A549 (cell line): Measurements from ENCODE around the gene PRKCZ. TPM values are rescaled to one million over a fixed set of nuclear protein-coding genes. Genes with fewer than 3 reads are reported as not detected.

Source experiments
- ATAC-seq, 2 experiments: fragments of 200-7000 bp in 1 of 2; fragments of >200 bp in 1 of 2; cut with Nextera tagmentation in 1 of 2; cut with Tn5 transposase in 1 of 2; 3 replicates each; pipeline versions ENCODE4 v1.8.0 to v1.9.1; 2018 to 2020; ENCODE audit warnings: mild to moderate bottlenecking in 1 of 2, moderate library complexity in 1 of 2
- CTCF ChIA-PET: fragments of 300-600 bp; sonication (Branson Sonifier 250); formaldehyde crosslinking; extraction: SDS; loops from one replicate; lab custom pipeline; 2021; ENCODE audit warnings: antibody characterized with exemption, inconsistent platforms; lab: Yijun Ruan, JAX
- POLR2A ChIA-PET: fragments of 350-600 bp; formaldehyde crosslinking; extraction: SDS; loops from one replicate; lab custom pipeline; 2021; ENCODE audit warnings: antibody characterized with exemption, inconsistent platforms; lab: Yijun Ruan, JAX
- DNase-seq, 2 experiments: peaks; one replicate each; pipeline versions ENCODE4 v3.0.0 to v3.0.0-alpha.2; 2011 to 2016; ENCODE audit warnings: low read depth in 1 of 2, low spot score in 1 of 2
- FAIRE-seq: peaks from 2 replicates; lab custom pipeline; 2011; peaks lifted over from hg19 to GRCh38; lab: Jason Lieb, UNC
- H3K27ac ChIP-seq, 2 experiments: fragments of >200 bp; sonication (Bioruptor Twin); formaldehyde crosslinking; 3 replicates each; pipeline ENCODE4 v1.5.1; 2016 to 2017
- H3K4me1 ChIP-seq: fragments of >200 bp; sonication (Bioruptor Twin); formaldehyde crosslinking; 3 replicates; pipeline ENCODE4 v1.6.1; 2016
- H3K4me2 ChIP-seq: fragments of >200 bp; sonication (Bioruptor Twin); formaldehyde crosslinking; 3 replicates; pipeline ENCODE4 v1.6.1; 2016
- H3K4me3 ChIP-seq: fragments of >200 bp; sonication (Bioruptor Twin); formaldehyde crosslinking; 3 replicates; pipeline ENCODE4 v1.5.1; 2016
- H3K9me3 ChIP-seq: fragments of >200 bp; sonication (Bioruptor Twin); formaldehyde crosslinking; 3 replicates; pipeline ENCODE4 v1.6.1; 2016
- CBX8 ChIP-seq: fragments of 200-600 bp; sonication (generic); IDR thresholded peaks from 2 replicates; pipeline ENCODE4 v1.6.1; 2016
- CEBPB ChIP-seq, 2 experiments: fragments of >200 bp in 1 of 2; sonication (Bioruptor Twin) in 1 of 2; formaldehyde crosslinking in 1 of 2; IDR thresholded peaks; 2 replicates each; pipeline ENCODE4 v1.6.1; 2012 to 2016
- EHF ChIP-seq: fragments of 250-450 bp; sonication (Bioruptor Pico); IDR thresholded peaks from 2 replicates; pipeline ENCODE4 v1.5.0; 2020; ENCODE audit warnings: mild to moderate bottlenecking
- EP300 ChIP-seq, 2 experiments: fragments of >200 bp; sonication (Bioruptor Twin); formaldehyde crosslinking; IDR thresholded peaks; 2 replicates in 1 of 2; 3 replicates in 1 of 2; pipeline ENCODE4 v1.6.1; 2016 to 2017
- FOXS1 ChIP-seq: fragments of 250-450 bp; sonication (Bioruptor Pico); IDR thresholded peaks from 2 replicates; pipeline ENCODE4 v1.5.0; 2020; ENCODE audit warnings: mild to moderate bottlenecking, moderate library complexity
- GATA3 ChIP-seq: IDR thresholded peaks from 2 replicates; pipeline ENCODE4 v1.6.1; 2012; ENCODE audit warnings: borderline replicate concordance
- HES2 ChIP-seq: fragments of >200 bp; sonication (Bioruptor Twin); formaldehyde crosslinking; IDR thresholded peaks from 2 replicates; pipeline ENCODE4 v1.6.1; 2016
- HOXB13 ChIP-seq: fragments of 250-450 bp; sonication (Bioruptor Pico); IDR thresholded peaks from 2 replicates; pipeline ENCODE4 v1.5.0; 2020; ENCODE audit warnings: low read depth, mild to moderate bottlenecking, moderate library complexity
- HOXB5 ChIP-seq: fragments of 250-450 bp; sonication (Bioruptor Pico); IDR thresholded peaks from 2 replicates; pipeline ENCODE4 v1.5.0; 2020; ENCODE audit warnings: mild to moderate bottlenecking, moderate library complexity
- JUN ChIP-seq, 2 experiments: fragments of >200 bp; sonication (Bioruptor Twin); formaldehyde crosslinking; IDR thresholded peaks; 2 replicates in 1 of 2; 3 replicates in 1 of 2; pipeline ENCODE4 v1.6.1; 2016 to 2017
- JUNB ChIP-seq: fragments of >200 bp; sonication (Bioruptor Twin); formaldehyde crosslinking; IDR thresholded peaks from 2 replicates; pipeline ENCODE4 v1.6.1; 2016
- KDM5A ChIP-seq: fragments of 200-600 bp; sonication (generic); IDR thresholded peaks from 2 replicates; pipeline ENCODE4 v1.6.1; 2016; ENCODE audit warnings: antibody characterized with exemption, mild to moderate bottlenecking
- MAZ ChIP-seq: fragments of 150-350 bp; IDR thresholded peaks from 2 replicates; pipeline ENCODE4 v1.6.1; 2014; ENCODE audit warnings: antibody characterized with exemption, low read depth, low read length, borderline replicate concordance
- NFE2L2 ChIP-seq: fragments of 150-350 bp; conservative IDR thresholded peaks from 2 replicates; pipeline ENCODE4 v1.6.1; 2014; ENCODE audit warnings: low read length
- NPAS2 ChIP-seq: fragments of 250-450 bp; sonication (Bioruptor Pico); IDR thresholded peaks from 2 replicates; pipeline ENCODE4 v1.8.0; 2022; ENCODE audit warnings: mild to moderate bottlenecking, moderate library complexity, borderline replicate concordance
- PHF8 ChIP-seq: fragments of 200-600 bp; sonication (generic); IDR thresholded peaks from 2 replicates; pipeline ENCODE4 v1.6.1; 2016; ENCODE audit warnings: low read depth, mild to moderate bottlenecking, antibody characterized with exemption, moderate library complexity, borderline replicate concordance
- POLR2A ChIP-seq: IDR thresholded peaks from 2 replicates; pipeline ENCODE4 v1.6.1; 2012; ENCODE audit warnings: mild to moderate bottlenecking, low read length
- RFX5 ChIP-seq: fragments of 450-650 bp; IDR thresholded peaks from 2 replicates; pipeline ENCODE4 v1.7.1; 2014; ENCODE audit warnings: antibody characterized with exemption, mild to moderate bottlenecking, moderate library complexity
- SMC3 ChIP-seq: fragments of >200 bp; sonication (Bioruptor Twin); formaldehyde crosslinking; IDR thresholded peaks from 3 replicates; pipeline ENCODE4 v1.6.1; 2018; ENCODE audit warnings: inconsistent platforms
- SREBF2 ChIP-seq: fragments of 450-650 bp; IDR thresholded peaks from 2 replicates; pipeline ENCODE4 v1.6.1; 2014; ENCODE audit warnings: mild to moderate bottlenecking, moderate library complexity
- TFCP2L1 ChIP-seq: fragments of 250-450 bp; sonication (Bioruptor Pico); IDR thresholded peaks from 2 replicates; pipeline ENCODE4 v1.5.0; 2021; ENCODE audit warnings: mild to moderate bottlenecking
- ZC3H11A ChIP-seq: fragments of 450-650 bp; IDR thresholded peaks from 2 replicates; pipeline ENCODE4 v1.6.1; 2014; ENCODE audit warnings: antibody characterized with exemption, mild to moderate bottlenecking
- ZNF302 ChIP-seq: fragments of 250-450 bp; sonication (Bioruptor Pico); IDR thresholded peaks from 2 replicates; pipeline ENCODE4 v1.9.0; 2021; ENCODE audit warnings: inconsistent platforms, mild to moderate bottlenecking, moderate library complexity
- WGBS: methylation state at CpG from one replicate; pipeline ENCODE4 v1.1.6; 2017; ENCODE audit errors: missing lambda C conversion rate; 5-methylcytosine and 5-hydroxymethylcytosine counted together
- polyA minus RNA-seq: library from RNA; depleted of rRNA, polyadenylated mRNA; stranded (reverse); fragments of >200 nt; gene quantifications from 2 replicates; pipeline ENCODE4 v1.2.3, GENCODE V29; 2011; rRNA and poly(A)+ RNA removed
- polyA plus RNA-seq, 4 experiments: library from polyadenylated mRNA; depleted of rRNA in 3 of 4; stranded (reverse); fragments of >200 nt; fragmentation: RNase III in 1 of 4; extraction: RNeasy Plus Mini Kit Qiagen cat#74134 plus additional on column Dnase treatment in 1 of 4; gene quantifications; 2 replicates in 3 of 4; 3 replicates in 1 of 4; pipeline ENCODE4 v1.2.3, GENCODE V29; 2011 to 2017
- TF ChIP-seq, protein P1 (sequence below): IDR thresholded peaks from 2 replicates; pipeline ENCODE4 v1.6.1; 2012; ENCODE audit warnings: low read depth, borderline replicate concordance
- TF ChIP-seq, protein P2 (sequence below): IDR thresholded peaks from 2 replicates; pipeline ENCODE4 v1.6.1; 2012

Gene PRKCZ
- 7.3 and 9.8 TPM in 2 replicates for polyA plus RNA-seq (2011; rRNA removed)
- 14.0 and 18.2 TPM in 2 replicates for polyA plus RNA-seq (2012; cell fraction: cytosol; rRNA removed)
- 19.9 and 21.1 TPM in 2 replicates for polyA plus RNA-seq (2012; cell fraction: nucleus; rRNA removed)
- 7.8 to 9.9 TPM (median 9.5 TPM) in 3 replicates for polyA plus RNA-seq (2017; fragmentation: RNase III; extraction: RNeasy Plus Mini Kit Qiagen cat#74134 plus additional on column Dnase treatment)
- polyA minus RNA-seq = 10.1 and 16.1 TPM in 2 replicates

DNA sequence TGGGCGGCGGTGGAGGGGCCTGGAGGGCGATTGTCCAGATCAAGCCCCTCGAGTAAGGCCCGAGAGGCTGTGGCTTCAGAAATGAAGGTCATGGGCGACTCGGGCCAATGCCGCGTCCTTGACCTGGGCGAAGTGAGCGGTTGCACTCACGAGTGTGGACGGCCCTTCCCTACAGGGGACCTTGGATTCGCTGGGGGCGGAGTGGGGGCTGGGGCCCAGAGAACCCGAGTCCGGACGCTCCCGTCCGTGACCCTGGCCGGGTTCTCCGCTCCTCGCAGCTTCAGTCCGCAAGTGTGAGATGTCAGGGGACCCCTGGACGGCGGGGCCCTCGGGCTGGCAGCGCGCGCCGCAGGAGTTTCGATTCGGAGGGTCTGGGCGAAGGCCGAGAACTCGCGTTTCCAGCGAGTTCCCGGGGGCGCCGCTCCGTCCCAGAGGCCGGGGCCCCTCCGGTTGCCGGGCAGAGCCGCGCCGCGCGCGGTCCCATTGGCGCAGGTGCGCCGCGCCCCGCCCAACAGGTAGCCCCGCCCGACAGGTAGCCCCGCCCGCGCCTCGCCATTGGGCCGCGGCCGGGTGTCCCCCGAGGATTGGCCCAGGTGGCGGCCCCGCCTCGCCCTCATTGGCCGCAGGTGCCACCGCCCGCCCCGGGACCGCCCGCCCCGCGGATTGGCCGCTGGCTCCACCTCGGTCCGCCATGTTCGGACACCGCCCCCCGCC lies at the start of gene PRKCZ:
Gene PRKCZ (plus strand): TSS at position 694 of the 714 bp plus-strand sequence. CDS start 220 bp downstream, outside the sequence.
- no peak for FAIRE-seq
- Histone ChIP-seq H3K4me3 (peak within 1 kb of the TSS; percentile 90), H3K9me3 (no peaks in the 10 kb centered on the region), H3K27ac (peak within 1 kb of the TSS; percentile 85 to 97), H3K4me1 (0 out of 3 replicates have a peak, but pooled peaks cover 2% of the 10 kb centered on the region), H3K4me2 (peak within 1 kb of the TSS; percentile 86)
- ChIA-PET POLR2A (interaction anchor here (0.7 kb wide), 1 partner anchor 536 kb away, joined by 4 read pairs; no protein-coding TSS in a partner anchor), CTCF (interaction anchor here (1.1 to 2.4 kb wide), 4 partner anchors 90 to 145 kb away, joined by 3 to 13 read pairs (median 4); no protein-coding TSS in a partner anchor)
- 14% methylated on average over 9 of the region's 83 CpGs for WGBS
- DNase-seq = peak; percentile 76 to 86
- peak; percentile 77 to 86 for ATAC-seq
- TF ChIP-seq JUN (IDR thresholded peaks at IDR 0.05) = 0 out of 5 replicates have a peak, but pooled peaks of 1 of the 2 experiments have one; percentile 6
- no peak for TF ChIP-seq NFE2L2
- peak; percentile 92 for TF ChIP-seq RFX5
- no peak for TF ChIP-seq CEBPB (IDR thresholded peaks at IDR 0.05)
- TF ChIP-seq ZC3H11A = no peak
- no peak for TF ChIP-seq CBX8
- peak; percentile 54; the same call in 1 of the 2 replicates for TF ChIP-seq PHF8
- TF ChIP-seq POLR2A = peak; percentile 47
- no peak for TF ChIP-seq FOXS1 (CRISPR knock-in tag)
- no peak for TF ChIP-seq SMC3

GRCh38 chr1:2000432-2000831 lies 49.8 kb upstream of the PRKCZ start:
- ATAC-seq = no peak
- no peak for DNase-seq
- H3K9me3 ChIP-seq = no peaks in the 10 kb centered on the region
- H3K4me3 ChIP-seq = no peak overlapping the region
- TF ChIP-seq TFCP2L1 (CRISPR knock-in tag) (no peak), NPAS2 (CRISPR knock-in tag) (no peak), HES2 (no peak), POLR2A (no peak), SREBF2 (no peak), KDM5A (no peak)
- TF ChIP-seq, protein P1, sequence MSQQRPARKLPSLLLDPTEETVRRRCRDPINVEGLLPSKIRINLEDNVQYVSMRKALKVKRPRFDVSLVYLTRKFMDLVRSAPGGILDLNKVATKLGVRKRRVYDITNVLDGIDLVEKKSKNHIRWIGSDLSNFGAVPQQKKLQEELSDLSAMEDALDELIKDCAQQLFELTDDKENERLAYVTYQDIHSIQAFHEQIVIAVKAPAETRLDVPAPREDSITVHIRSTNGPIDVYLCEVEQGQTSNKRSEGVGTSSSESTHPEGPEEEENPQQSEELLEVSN = no peak
- TF ChIP-seq, protein P2, sequence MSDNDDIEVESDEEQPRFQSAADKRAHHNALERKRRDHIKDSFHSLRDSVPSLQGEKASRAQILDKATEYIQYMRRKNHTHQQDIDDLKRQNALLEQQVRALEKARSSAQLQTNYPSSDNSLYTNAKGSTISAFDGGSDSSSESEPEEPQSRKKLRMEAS = no peak
- ChIA-PET POLR2A (no interaction called here), CTCF (interaction anchor here (0.6 to 1.9 kb wide), 3 partner anchors 9 to 44 kb away, joined by 3 to 4 read pairs (median 3); no protein-coding TSS in a partner anchor)
- H3K4me2 ChIP-seq = no peak overlapping the region
- no peak for FAIRE-seq
- H3K4me1 ChIP-seq = no peaks in the 10 kb centered on the region
- WGBS = 39% methylated on average over 7 of the region's 7 CpGs
- no peak overlapping the region for H3K27ac ChIP-seq

DNA sequence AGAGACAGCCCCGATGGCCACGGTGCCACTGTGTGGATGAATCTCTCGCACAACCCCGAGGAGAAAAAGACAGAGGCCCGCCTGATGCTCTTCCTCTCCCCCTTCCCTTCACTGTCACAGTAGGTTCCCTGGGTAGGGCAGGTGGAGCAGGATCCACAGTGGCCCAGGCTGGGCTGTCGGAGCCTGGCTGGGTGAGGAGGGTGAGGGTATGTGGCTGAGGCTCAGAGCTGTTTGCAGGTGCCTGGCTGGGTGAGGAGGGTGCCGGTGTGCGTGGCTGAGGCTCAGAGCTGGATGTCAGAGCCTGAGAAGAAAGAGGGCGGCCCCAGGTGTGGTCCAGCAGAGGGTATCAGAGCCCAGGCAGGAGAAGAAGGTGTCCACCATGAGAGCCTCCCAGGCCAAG lies 49.4 kb upstream of the PRKCZ start:
- TF ChIP-seq JUN (IDR thresholded peaks at IDR 0.05) (no peak), GATA3 (no peak), MAZ (no peak), CEBPB (IDR thresholded peaks at IDR 0.05) (no peak), RFX5 (no peak), HES2 (no peak), JUNB (no peak), HOXB5 (CRISPR knock-in tag) (no peak), EHF (CRISPR knock-in tag) (no peak), HOXB13 (CRISPR knock-in tag) (no peak), EP300 (IDR thresholded peaks at IDR 0.05) (no peak), POLR2A (no peak), ZNF302 (CRISPR knock-in tag) (no peak)
- CTCF ChIA-PET = interaction anchor here (0.6 to 1.9 kb wide), 3 partner anchors 8 to 43 kb away, joined by 3 to 4 read pairs (median 3); no protein-coding TSS in a partner anchor
- no peak for FAIRE-seq
- 68% methylated on average over 5 of the region's 9 CpGs for WGBS
- POLR2A ChIA-PET = interaction anchor here (0.6 kb wide), 1 partner anchor 112 kb away, joined by 5 read pairs; no protein-coding TSS in a partner anchor
- ATAC-seq = no peak
- DNase-seq = no peak
- Histone ChIP-seq H3K4me3 (no peak overlapping the region), H3K9me3 (no peaks in the 10 kb centered on the region), H3K4me1 (no peaks in the 10 kb centered on the region), H3K4me2 (no peak overlapping the region), H3K27ac (no peak overlapping the region)
